Measurements from ENCODE around the gene SIRT2.

Gene SIRT2

GRCh38 chr19:38870612-38871011 lies 28.8 kb downstream of the SIRT2 start:
- H3K4me3 ChIP-seq (ENCODE audit: low read depth, low read length), result no peak overlapping the region
- no peak for TF ChIP-seq CTCF (IDR thresholded peaks at IDR 0.05; ENCODE audit: borderline replicate concordance, insufficient read depth, low read depth, low read length)

GRCh38 chr19:38869836-38870607 lies 29.4 kb downstream of the SIRT2 start:
- H3K4me3 ChIP-seq (ENCODE audit: low read depth, low read length), result peak overlapping the region; percentile 33
- peak; percentile 93 for TF ChIP-seq CTCF (IDR thresholded peaks at IDR 0.05; ENCODE audit: borderline replicate concordance, insufficient read depth, low read depth, low read length)

- peak overlapping the region; percentile 33 for H3K4me3 ChIP-seq (ENCODE audit: low read depth, low read length)
Measured at GRCh38 chr19:38869160-38869835, 30.1 kb downstream of the SIRT2 start.

GRCh38 chr19:38868551-38868950 lies 30.9 kb downstream of the SIRT2 start:
- H3K4me3 ChIP-seq (ENCODE audit: low read depth, low read length), result no peak overlapping the region
- no peak for TF ChIP-seq CTCF (IDR thresholded peaks at IDR 0.05; ENCODE audit: borderline replicate concordance, insufficient read depth, low read depth, low read length)

More at GRCh38 chr19:38869160-38869835, 30.1 kb downstream of the SIRT2 start:
- no peak for TF ChIP-seq CTCF (IDR thresholded peaks at IDR 0.05; ENCODE audit: borderline replicate concordance, insufficient read depth, low read depth, low read length)

GRCh38 chr19:38867171-38867780 lies 32.1 kb downstream of the SIRT2 start:
- no peak overlapping the region for H3K4me3 ChIP-seq (ENCODE audit: low read depth, low read length)
- no peak for TF ChIP-seq CTCF (IDR thresholded peaks at IDR 0.05; ENCODE audit: borderline replicate concordance, insufficient read depth, low read depth, low read length)

GRCh38 chr19:38862321-38863059 lies 36.9 kb downstream of the SIRT2 start:
- H3K4me3 ChIP-seq (ENCODE audit: low read depth, low read length), result no peak overlapping the region
- TF ChIP-seq CTCF (IDR thresholded peaks at IDR 0.05; ENCODE audit: borderline replicate concordance, insufficient read depth, low read depth, low read length), result no peak

All from GM12875 (cell line).